Astrocyte (in vitro differentiated cells and primary cell): ENCODE results near the gene ADIPOR1. TPM values are rescaled to one million over a fixed set of nuclear protein-coding genes. Genes with fewer than 3 reads are reported as not detected.

Experiments
- DNase-seq: peaks from one replicate; pipeline ENCODE4 v3.0.0-alpha.2; 2010; ENCODE audit warnings: low read depth
- FAIRE-seq: peaks from 2 replicates; lab custom pipeline; 2011; peaks lifted over from hg19 to GRCh38; lab: Jason Lieb, UNC
- H2AFZ ChIP-seq: 2 replicates; pipeline ENCODE4 v1.6.0; 2012; ENCODE audit warnings: low read depth, low read length, inconsistent platforms
- H3K27ac ChIP-seq: 2 replicates; pipeline ENCODE4 v1.5.1; 2011; ENCODE audit warnings: low read depth, low read length, inconsistent platforms
- H3K27me3 ChIP-seq: 2 replicates; pipeline ENCODE4 v1.6.0; 2011; ENCODE audit warnings: low read length, inconsistent platforms; ENCODE audit not compliant: insufficient read depth
- H3K36me3 ChIP-seq: 2 replicates; pipeline ENCODE4 v1.5.1; 2011; ENCODE audit warnings: low read length, inconsistent platforms; ENCODE audit not compliant: insufficient read depth
- H3K4me1 ChIP-seq: 2 replicates; pipeline ENCODE4 v1.5.1; 2011; ENCODE audit warnings: low read length, inconsistent platforms; ENCODE audit not compliant: insufficient read depth
- H3K4me2 ChIP-seq: 2 replicates; pipeline ENCODE4 v1.6.0; 2012; ENCODE audit warnings: low read length, inconsistent platforms
- H3K4me3 ChIP-seq: 2 replicates; pipeline ENCODE4 v1.5.1; 2011; ENCODE audit warnings: low read depth, mild to moderate bottlenecking, low read length, inconsistent platforms; ENCODE audit not compliant: insufficient read depth
- H3K79me2 ChIP-seq: 2 replicates; pipeline ENCODE4 v1.6.0; 2012; ENCODE audit warnings: mild to moderate bottlenecking, low read length, inconsistent platforms; ENCODE audit not compliant: insufficient read depth
- H3K9ac ChIP-seq: 2 replicates; pipeline ENCODE4 v1.6.0; 2012; ENCODE audit warnings: mild to moderate bottlenecking, low read length, inconsistent platforms
- H3K9me3 ChIP-seq: 2 replicates; pipeline ENCODE4 v1.5.1; 2012; ENCODE audit warnings: low read depth, mild to moderate bottlenecking, low read length, inconsistent platforms; ENCODE audit not compliant: insufficient read depth
- H4K20me1 ChIP-seq: 2 replicates; pipeline ENCODE4 v1.6.0; 2012; ENCODE audit warnings: low read length, inconsistent platforms; ENCODE audit not compliant: insufficient read depth
- H3K27ac Mint-ChIP-seq: one replicate; pipeline ENCODE4 v1.8.0; 2021; ENCODE audit warnings: mild to moderate bottlenecking, mixed read lengths; ENCODE audit not compliant: unreplicated experiment
- H3K27me3 Mint-ChIP-seq: one replicate; pipeline ENCODE4 v1.8.0; 2021; ENCODE audit warnings: low read depth, mixed read lengths; ENCODE audit not compliant: unreplicated experiment
- H3K36me3 Mint-ChIP-seq: one replicate; pipeline ENCODE4 v1.8.0; 2021; ENCODE audit warnings: low read depth, mixed read lengths; ENCODE audit not compliant: unreplicated experiment
- H3K4me1 Mint-ChIP-seq: one replicate; pipeline ENCODE4 v1.8.0; 2021; ENCODE audit warnings: low read depth, mixed read lengths; ENCODE audit not compliant: unreplicated experiment
- H3K4me3 Mint-ChIP-seq: one replicate; pipeline ENCODE4 v1.8.0; 2021; ENCODE audit warnings: mild to moderate bottlenecking, moderate library complexity, mixed read lengths; ENCODE audit not compliant: unreplicated experiment
- H3K9me3 Mint-ChIP-seq: one replicate; pipeline ENCODE4 v1.8.0; 2021; ENCODE audit warnings: mild to moderate bottlenecking, mixed read lengths; ENCODE audit not compliant: unreplicated experiment
- CTCF ChIP-seq: IDR thresholded peaks from 2 replicates; pipeline ENCODE4 v1.5.1; 2011; ENCODE audit warnings: low read depth, mild to moderate bottlenecking, inconsistent platforms, low read length, moderate library complexity; ENCODE audit not compliant: insufficient read depth
- EZH2 ChIP-seq: IDR thresholded peaks from 2 replicates; pipeline ENCODE4 v1.6.1; 2012; ENCODE audit warnings: mild to moderate bottlenecking, low read length, inconsistent platforms; ENCODE audit not compliant: insufficient read depth
- total RNA-seq: library from RNA; stranded (reverse); gene quantifications from 2 replicates; pipeline ENCODE4 v1.2.1, GENCODE V29; 2021

The ADIPOR1 gene
- total RNA-seq, 1 donor from 2014 or later = 73.0 TPM

DNA sequence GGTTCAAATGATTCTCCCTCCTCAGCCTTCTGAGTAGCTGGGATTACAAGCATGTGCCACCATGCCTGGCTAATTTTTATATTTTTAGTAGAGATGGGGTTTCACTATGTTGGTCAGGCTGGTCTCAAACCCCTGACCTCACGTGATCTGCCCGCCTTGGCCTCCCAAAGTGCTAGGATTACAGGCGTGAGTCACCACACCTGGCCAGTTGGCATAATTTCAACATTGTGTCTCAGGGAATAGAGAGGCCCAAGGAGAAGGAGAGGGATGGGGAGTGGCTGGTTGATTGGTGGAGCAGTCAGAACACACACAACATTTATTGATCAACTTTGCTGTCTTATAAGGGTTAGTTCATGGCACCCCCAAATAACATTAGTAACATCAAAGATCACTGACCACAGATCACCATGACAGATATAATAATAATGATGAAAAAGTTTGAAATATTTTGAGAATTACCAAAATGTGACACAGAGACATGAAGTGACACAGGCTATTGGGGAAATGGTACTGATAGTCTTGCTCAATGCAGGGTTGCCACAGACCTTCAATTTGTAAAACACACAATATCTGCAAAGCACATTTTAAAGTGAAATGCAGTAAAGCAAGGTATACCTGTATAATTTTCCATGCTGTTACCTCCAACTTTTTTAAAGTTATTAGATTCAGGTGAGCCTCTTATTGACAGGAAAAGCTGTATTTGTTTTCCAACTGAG lies 24.8 kb upstream of the ADIPOR1 start:
- Histone ChIP-seq H2AFZ (no peak overlapping the region), H3K36me3 (no peaks in the 10 kb centered on the region), H3K79me2 (no peaks in the 10 kb centered on the region), H3K4me2 (no peak overlapping the region), H3K4me3 (no peak overlapping the region), H3K9ac (no peak overlapping the region), H3K9me3 (no peaks in the 10 kb centered on the region), H3K27me3 (peaks cover 33% of the 10 kb centered on the region), H4K20me1 (no peaks in the 10 kb centered on the region), H3K27ac (no peak overlapping the region), H3K4me1 (no peaks in the 10 kb centered on the region)
- TF ChIP-seq CTCF = no peak
- no peak for TF ChIP-seq EZH2
- FAIRE-seq (no peak), DNase-seq (no peak)
- no peak overlapping the region for H3K4me3 Mint-ChIP-seq
- H3K9me3 Mint-ChIP-seq = peaks cover 2% of the 10 kb centered on the region
- no peak overlapping the region for H3K27ac Mint-ChIP-seq
- H3K4me1 Mint-ChIP-seq = no peaks in the 10 kb centered on the region
- H3K27me3 Mint-ChIP-seq = peaks cover 21% of the 10 kb centered on the region
- H3K36me3 Mint-ChIP-seq = no peaks in the 10 kb centered on the region

GRCh38 chr1:202981939-202982338 lies 23.8 kb upstream of the ADIPOR1 start:
- Mint-ChIP-seq H3K27ac (no peak overlapping the region), H3K4me3 (no peak overlapping the region), H3K36me3 (no peaks in the 10 kb centered on the region), H3K27me3 (peaks cover 23% of the 10 kb centered on the region), H3K9me3 (no peaks in the 10 kb centered on the region), H3K4me1 (no peaks in the 10 kb centered on the region)
- Histone ChIP-seq H3K27me3 (peaks cover 32% of the 10 kb centered on the region), H3K9ac (no peak overlapping the region), H3K9me3 (no peaks in the 10 kb centered on the region), H4K20me1 (no peaks in the 10 kb centered on the region), H3K4me3 (no peak overlapping the region), H3K36me3 (no peaks in the 10 kb centered on the region), H3K27ac (no peak overlapping the region), H3K4me2 (no peak overlapping the region), H2AFZ (no peak overlapping the region), H3K79me2 (no peaks in the 10 kb centered on the region), H3K4me1 (no peaks in the 10 kb centered on the region)
- DNase-seq (no peak), FAIRE-seq (no peak)
- TF ChIP-seq EZH2 = no peak
- no peak for TF ChIP-seq CTCF

- Histone ChIP-seq H2AFZ (no peak overlapping the region), H3K27ac (no peak overlapping the region), H3K79me2 (no peaks in the 10 kb centered on the region), H3K4me1 (no peaks in the 10 kb centered on the region), H3K36me3 (no peaks in the 10 kb centered on the region), H3K9me3 (no peaks in the 10 kb centered on the region), H3K27me3 (peaks cover 36% of the 10 kb centered on the region), H3K9ac (no peak overlapping the region), H3K4me2 (no peak overlapping the region), H4K20me1 (no peaks in the 10 kb centered on the region), H3K4me3 (no peak overlapping the region)
- Mint-ChIP-seq H3K9me3 (no peaks in the 10 kb centered on the region), H3K27ac (no peak overlapping the region), H3K4me1 (no peaks in the 10 kb centered on the region), H3K36me3 (no peaks in the 10 kb centered on the region), H3K4me3 (no peak overlapping the region), H3K27me3 (peaks cover 17% of the 10 kb centered on the region)
- DNase-seq (no peak), FAIRE-seq (no peak)
- TF ChIP-seq CTCF = no peak
- TF ChIP-seq EZH2 = no peak
Measured at GRCh38 chr1:202979459-202979858, 21.3 kb upstream of the ADIPOR1 start.
